HepG2 (cell line): ENCODE data around the gene JMJD8. TPM values are rescaled to one million over a fixed set of nuclear protein-coding genes. Genes with fewer than 3 reads are reported as not detected.

ENCODE experiments used
- CEBPZ ChIP-seq: IDR thresholded peaks from 2 replicates; pipeline ENCODE4 v1.6.1; 2012; ENCODE audit warnings: low read length, improper control_type of control experiment
- IKZF5 ChIP-seq: IDR thresholded peaks from 2 replicates; pipeline ENCODE4 v1.6.1; 2018; ENCODE audit warnings: missing genetic modification reagents, mild to moderate bottlenecking, missing compliant biosample characterization
- MED1 ChIP-seq: sonication (generic); formaldehyde crosslinking; IDR thresholded peaks from 2 replicates; pipeline ENCODE4 v1.4.0; 2020; ENCODE audit warnings: missing genetic modification reagents
- MXI1 ChIP-seq: IDR thresholded peaks from 3 replicates; pipeline ENCODE4 v1.6.1; 2012; ENCODE audit warnings: low read depth, low read length, inconsistent platforms, borderline replicate concordance
- PRDM10 ChIP-seq: sonication (generic); formaldehyde crosslinking; IDR thresholded peaks from 2 replicates; pipeline ENCODE4 v1.4.0; 2020; ENCODE audit warnings: low read depth, missing genetic modification reagents
- SMAD9 ChIP-seq: sonication (generic); formaldehyde crosslinking; IDR thresholded peaks from 2 replicates; pipeline ENCODE4 v1.5.1; 2020; ENCODE audit warnings: mild to moderate bottlenecking, missing genetic modification reagents
- SMARCE1 ChIP-seq: fragments of 450-650 bp; IDR thresholded peaks from 2 replicates; pipeline ENCODE4 v1.6.1; 2017; ENCODE audit warnings: borderline replicate concordance
- TBX2 ChIP-seq: sonication (generic); formaldehyde crosslinking; IDR thresholded peaks from 2 replicates; pipeline ENCODE4 v1.5.0; 2020; ENCODE audit warnings: missing genetic modification reagents, mild to moderate bottlenecking, borderline replicate concordance
- TFAP4 ChIP-seq: sonication (generic); IDR thresholded peaks from 2 replicates; pipeline ENCODE4 v1.6.1; 2016; ENCODE audit warnings: low read depth, borderline replicate concordance
- TRAFD1 ChIP-seq: sonication (generic); formaldehyde crosslinking; IDR thresholded peaks from 2 replicates; pipeline ENCODE4 v1.5.1; 2020; ENCODE audit warnings: missing genetic modification reagents, mild to moderate bottlenecking, borderline replicate concordance
- ZBTB38 ChIP-seq: sonication (generic); formaldehyde crosslinking; IDR thresholded peaks from 2 replicates; pipeline ENCODE4 v1.5.1; 2020; ENCODE audit warnings: mild to moderate bottlenecking, missing genetic modification reagents
- ZBTB7A ChIP-seq: sonication (generic); formaldehyde crosslinking; IDR thresholded peaks from 2 replicates; pipeline ENCODE4 v1.8.0; 2022; ENCODE audit warnings: mild to moderate bottlenecking, missing genetic modification reagents
- ZNF275 ChIP-seq: sonication (generic); formaldehyde crosslinking; IDR thresholded peaks from 2 replicates; pipeline ENCODE4 v1.8.0; 2022; ENCODE audit warnings: missing genetic modification reagents, mild to moderate bottlenecking, inconsistent platforms, borderline replicate concordance
- ZNF382 ChIP-seq: sonication (generic); formaldehyde crosslinking; IDR thresholded peaks from 2 replicates; pipeline ENCODE4 v1.5.0; 2020; ENCODE audit warnings: missing genetic modification reagents, mild to moderate bottlenecking, borderline replicate concordance
- ZNF468 ChIP-seq: sonication (generic); formaldehyde crosslinking; IDR thresholded peaks from 2 replicates; pipeline ENCODE4 v1.8.0; 2022; ENCODE audit warnings: mild to moderate bottlenecking, moderate library complexity, missing genetic modification reagents
- ZNF850 ChIP-seq: sonication (generic); formaldehyde crosslinking; conservative IDR thresholded peaks from 2 replicates; pipeline ENCODE4 v1.9.0; 2021; ENCODE audit warnings: mild to moderate bottlenecking, missing genetic modification reagents
- polyA plus RNA-seq, 8 experiments: library from polyadenylated mRNA; depleted of rRNA in 3 of 8; stranded (reverse) in 7 of 8; unstranded in 1 of 8; fragments of >200 nt; fragmentation: Illumina TruSeq in 4 of 8; extraction: Trizol in 4 of 8; gene quantifications; 2 replicates each; pipeline versions ENCODE4 v1.2.1 to v1.2.3, GENCODE V29; 2011 to 2016; ENCODE audit warnings: low read depth in 4 of 8, missing spikeins in 1 of 8, mixed read lengths in 1 of 8; ENCODE audit not compliant: insufficient read depth in 1 of 8
- total RNA-seq, 5 experiments: library from RNA; depleted of rRNA; stranded (reverse); fragments of >200 nt; fragmentation: Illumina TruSeq; extraction: Trizol; gene quantifications; 2 replicates each; pipeline ENCODE4 v1.2.3, GENCODE V29; 2016; ENCODE audit warnings: low read depth in 1 of 5

JMJD8 gene
- total and polyA plus RNA-seq, 2 of the 13 experiments (the other 11 are each of a cell fraction or from before 2014, with no cell fraction given): 2.6 to 11.8 TPM

GRCh38 chr16:719815-720446, 35.8 kb upstream of the JMJD8 start (continued):
- no peak for TF ChIP-seq CEBPZ
- TF ChIP-seq SMAD9 (CRISPR knock-in tag): no peak
- TF ChIP-seq IKZF5 (CRISPR knock-in tag): 0 out of 2 replicates have a peak, but pooled peaks have one; percentile 2
- no peak for TF ChIP-seq ZNF275 (CRISPR knock-in tag)
- peak; percentile 66 for TF ChIP-seq PRDM10 (CRISPR knock-in tag)
- TF ChIP-seq TFAP4: no peak
- TF ChIP-seq TBX2 (CRISPR knock-in tag): no peak
- no peak for TF ChIP-seq SMARCE1
- TF ChIP-seq ZBTB7A: no peak
- TF ChIP-seq ZNF850 (CRISPR knock-in tag): no peak
- peak; percentile 23; the same call in 1 of the 2 replicates for TF ChIP-seq ZBTB38
- TF ChIP-seq ZNF382 (CRISPR knock-in tag): no peak
- no peak for TF ChIP-seq TRAFD1 (CRISPR knock-in tag)
- TF ChIP-seq MXI1: no peak
- TF ChIP-seq MED1 (CRISPR knock-in tag): 0 out of 2 replicates have a peak, but pooled peaks have one; percentile 27
- TF ChIP-seq ZNF468 (CRISPR knock-in tag): 0 out of 2 replicates have a peak, but pooled peaks have one; percentile 20
